GM18511 (cell line): ENCODE data around the gene ZNF407.

Experiments used
- ATAC-seq: cut with Tn5 transposase; IDR thresholded peaks from one replicate; pipeline ENCODE4 v1.9.1; 2021; ENCODE audit warnings: mild to moderate bottlenecking, moderate library complexity; ENCODE audit not compliant: unreplicated experiment

Gene ZNF407

GRCh38 chr18:74718312-74718711 is 120.6 kb downstream of the ZNF407 start:
- ATAC-seq, result no peak

- ATAC-seq, result no peak
Observed at GRCh38 chr18:74722237-74722636, 124.6 kb downstream of the ZNF407 start.

GRCh38 chr18:74724186-74724585 is 126.5 kb downstream of the ZNF407 start:
- no peak for ATAC-seq

- ATAC-seq, result no peak
Observed at GRCh38 chr18:74725690-74726089, 128.0 kb downstream of the ZNF407 start.

GRCh38 chr18:74728586-74728985 is 130.9 kb downstream of the ZNF407 start:
- no peak for ATAC-seq

- ATAC-seq, result no peak
Observed at GRCh38 chr18:74731097-74731496, 133.4 kb downstream of the ZNF407 start.

- no peak for ATAC-seq
Observed at GRCh38 chr18:74732380-74732779, 134.7 kb downstream of the ZNF407 start.

- no peak for ATAC-seq
Observed at GRCh38 chr18:74733598-74733997, 135.9 kb downstream of the ZNF407 start.

GRCh38 chr18:74734013-74734444 is 136.4 kb downstream of the ZNF407 start:
- no peak for ATAC-seq

GRCh38 chr18:74739926-74740325 is 142.3 kb downstream of the ZNF407 start:
- no peak for ATAC-seq

GRCh38 chr18:74742573-74743243 is 145.0 kb downstream of the ZNF407 start:
- no peak for ATAC-seq

GRCh38 chr18:74745633-74746403 is 148.1 kb downstream of the ZNF407 start:
- no peak for ATAC-seq

GRCh38 chr18:74748809-74749208 is 151.1 kb downstream of the ZNF407 start:
- no peak for ATAC-seq

GRCh38 chr18:74758995-74759394 is 161.3 kb downstream of the ZNF407 start:
- no peak for ATAC-seq

GRCh38 chr18:74760026-74760425 is 162.4 kb downstream of the ZNF407 start:
- ATAC-seq, result no peak

GRCh38 chr18:74760436-74760835 is 162.8 kb downstream of the ZNF407 start:
- no peak for ATAC-seq

GRCh38 chr18:74766251-74766650 is 168.6 kb downstream of the ZNF407 start:
- ATAC-seq, result no peak

GRCh38 chr18:74768096-74768495 is 170.4 kb downstream of the ZNF407 start:
- no peak for ATAC-seq

GRCh38 chr18:74773171-74773624 is 175.5 kb downstream of the ZNF407 start:
- ATAC-seq, result peak; percentile 89

GRCh38 chr18:74774486-74774885 is 176.8 kb downstream of the ZNF407 start:
- no peak for ATAC-seq

GRCh38 chr18:74775239-74775638 is 177.6 kb downstream of the ZNF407 start:
- ATAC-seq, result no peak

GRCh38 chr18:74778191-74778847 is 180.6 kb downstream of the ZNF407 start:
- no peak for ATAC-seq
